B cell (primary cell): ENCODE measurements around the gene RNU4-1. TPM values are rescaled to one million over a fixed set of nuclear protein-coding genes. Genes with fewer than 3 reads are reported as not detected.

ENCODE experiments used
- ATAC-seq: fragments of 200-7000 bp; cut with Tn5 transposase; one replicate; pipeline ENCODE4 v1.10.0; 2021; ENCODE audit warnings: low read depth, mild to moderate bottlenecking, moderate number of reproducible peaks, moderate library complexity
- CTCF ChIA-PET: fragments of 350-600 bp; sonication (Branson Sonifier 250); formaldehyde crosslinking; loops from one replicate; lab custom pipeline; 2021; ENCODE audit warnings: antibody characterized with exemption, inconsistent platforms; lab: Charles Lee
- POLR2A ChIA-PET: fragments of 350-600 bp; sonication (Branson Sonifier 250); formaldehyde crosslinking; loops from one replicate; lab custom pipeline; 2021; ENCODE audit warnings: antibody characterized with exemption; lab: Charles Lee
- DNase-seq: peaks from one replicate; pipeline ENCODE4 v3.0.0; 2013
- H2AFZ ChIP-seq: 2 replicates; pipeline ENCODE4 v1.6.1; 2012; ENCODE audit warnings: mild to moderate bottlenecking, low read depth, low read length; ENCODE audit not compliant: insufficient read depth, poor library complexity, severe bottlenecking
- H3K27ac ChIP-seq, 2 donors: 1 replicate in 1 of 2; 2 replicates in 1 of 2; pipeline ENCODE4 v1.5.1; 2012 to 2013; ENCODE audit warnings: low read length in 2 of 2, mild to moderate bottlenecking in 2 of 2, moderate library complexity in 1 of 2
- H3K27me3 ChIP-seq, 4 experiments: fragments of 200-600 bp in 1 of 4; sonication (generic) in 1 of 4; replicated peaks in 1 of 4; 1 replicate in 2 of 4; 2 replicates in 2 of 4; pipeline versions ENCODE4 v1.6.1 to v1.7.0; 2013 to 2016; ENCODE audit warnings: low read length in 3 of 4, mild to moderate bottlenecking in 2 of 4, mixed read lengths in 1 of 4, moderate library complexity in 1 of 4; ENCODE audit not compliant: insufficient read depth in 4 of 4, control insufficient read depth in 3 of 4; ENCODE audit errors: control extremely low read depth in 1 of 4
- H3K36me3 ChIP-seq, 2 experiments: replicated peaks in 1 of 2; 1 replicate in 1 of 2; 2 replicates in 1 of 2; pipeline versions ENCODE4 v1.6.1 to v1.7.1; 2013; ENCODE audit warnings: low read length in 1 of 2; ENCODE audit not compliant: insufficient read depth in 2 of 2, control insufficient read depth in 1 of 2; ENCODE audit errors: control extremely low read depth in 1 of 2, extremely low read depth in 1 of 2
- H3K4me1 ChIP-seq, 2 donors: fragments of 200-600 bp in 1 of 2; sonication (generic) in 1 of 2; 1 replicate in 1 of 2; 2 replicates in 1 of 2; pipeline versions ENCODE4 v1.5.1 to v1.6.1; 2013 to 2017; ENCODE audit warnings: low read length in 2 of 2; ENCODE audit not compliant: control insufficient read depth in 2 of 2, insufficient read depth in 2 of 2
- H3K4me2 ChIP-seq: replicated peaks from 2 replicates; pipeline ENCODE3; 2012; ENCODE audit warnings: mild to moderate bottlenecking, low read depth, low read length; ENCODE audit not compliant: poor library complexity, severe bottlenecking
- H3K4me3 ChIP-seq, 5 experiments: fragments of 200-600 bp in 1 of 5; sonication (generic) in 1 of 5; 1 replicate in 3 of 5; 2 replicates in 2 of 5; pipeline versions ENCODE4 v1.5.1 to v1.7.0; 2011 to 2016; ENCODE audit warnings: low read length in 4 of 5, mild to moderate bottlenecking in 4 of 5, low read depth in 2 of 5, control low read depth in 1 of 5, moderate library complexity in 1 of 5; ENCODE audit not compliant: insufficient read depth in 1 of 5; ENCODE audit errors: control extremely low read depth in 1 of 5, extremely low read depth in 1 of 5
- H3K79me2 ChIP-seq: fragments of 200-600 bp; sonication (generic); one replicate; pipeline ENCODE4 v1.6.0; 2016; ENCODE audit warnings: low read length; ENCODE audit not compliant: control insufficient read depth, insufficient read depth
- H3K9ac ChIP-seq: fragments of 200-600 bp; sonication (generic); 2 replicates; pipeline ENCODE4 v1.6.1; 2017; ENCODE audit warnings: mild to moderate bottlenecking, low read length, moderate library complexity
- H3K9me3 ChIP-seq, 3 donors: one replicate each; pipeline versions ENCODE4 v1.6.1 to v1.7.1; 2013; ENCODE audit warnings: low read length in 2 of 3; ENCODE audit not compliant: control insufficient read depth in 2 of 3, insufficient read depth in 1 of 3; ENCODE audit errors: control extremely low read depth in 1 of 3
- H4K20me1 ChIP-seq: 2 replicates; pipeline ENCODE4 v1.6.0; 2012; ENCODE audit warnings: mild to moderate bottlenecking, low read length; ENCODE audit not compliant: insufficient read depth, control insufficient read depth, poor library complexity, severe bottlenecking
- H3K27ac Mint-ChIP-seq: one replicate; pipeline ENCODE4 v1.8.0; 2021; ENCODE audit warnings: mixed read lengths
- H3K27me3 Mint-ChIP-seq: one replicate; pipeline ENCODE4 v1.8.0; 2021; ENCODE audit warnings: mixed read lengths
- H3K4me1 Mint-ChIP-seq: one replicate; pipeline ENCODE4 v1.8.0; 2021; ENCODE audit warnings: mixed read lengths
- H3K4me3 Mint-ChIP-seq: one replicate; pipeline ENCODE4 v1.8.0; 2021; ENCODE audit warnings: mixed read lengths
- H3K9me3 Mint-ChIP-seq: one replicate; pipeline ENCODE4 v1.8.0; 2022; ENCODE audit warnings: mixed read lengths; ENCODE audit not compliant: insufficient read depth
- EZH2 ChIP-seq: IDR thresholded peaks from 2 replicates; pipeline ENCODE4 v1.6.1; 2012; ENCODE audit warnings: borderline replicate concordance, low read depth, mild to moderate bottlenecking, moderate library complexity, low read length; ENCODE audit not compliant: insufficient read depth, poor library complexity, severe bottlenecking
- WGBS: methylation state at CpG from one replicate; pipeline ENCODE4 v1.1.5; 2013; ENCODE audit warnings: missing lambda C conversion rate; ENCODE audit not compliant: insufficient coverage; 5-methylcytosine and 5-hydroxymethylcytosine counted together
- intact Hi-C: fragments of 100-400 bp; cut with micrococcal nuclease; formaldehyde crosslinking; loops from one replicate; pipeline ENCODE4 v1.10.0; 2022
- polyA plus RNA-seq: library from polyadenylated mRNA; depleted of rRNA; stranded (reverse); fragments of >200 nt; gene quantifications from 2 replicates; pipeline ENCODE4 v1.2.3, GENCODE V29; 2012
- total RNA-seq, 2 donors: library from RNA; stranded (reverse); fragments of 120-200 nt in 1 of 2; gene quantifications; 1 replicate in 1 of 2; 2 replicates in 1 of 2; pipeline versions ENCODE4 v1.2.3 to v1.2.4, GENCODE V29; 2013 to 2022
- TF ChIP-seq, protein P1 (sequence below): fragments of 200-600 bp; IDR thresholded peaks from one replicate; pipeline ENCODE4 v1.8.0; 2022; ENCODE audit warnings: antibody characterized with exemption, mild to moderate bottlenecking

The RNU4-1 gene
- total and polyA plus RNA-seq, 2 donors (not counting 1 experiment from before 2014, with no cell fraction given) = 3,269 TPM; not detected in 1

- no peaks in the 10 kb centered on the region for H4K20me1 ChIP-seq
- WGBS = under 1% methylated on average over 16 of the region's 17 CpGs
- no peak overlapping the region for H3K4me3 Mint-ChIP-seq
- ATAC-seq (peak; percentile 1), DNase-seq (no peak)
- H2AFZ ChIP-seq = peak overlapping the region; percentile 68
- H3K4me3 ChIP-seq = peak overlapping the region; percentile 61 to 87 (median 82)
- no peaks in the 10 kb centered on the region for H3K79me2 ChIP-seq
- H3K4me2 ChIP-seq = peak overlapping the region; percentile 70
- H3K9me3 Mint-ChIP-seq = no peaks in the 10 kb centered on the region
- no peak overlapping the region for H3K27ac Mint-ChIP-seq
- no peaks in the 10 kb centered on the region for H3K27me3 ChIP-seq
- TF ChIP-seq EZH2 = no peak
- TF ChIP-seq, protein P1, sequence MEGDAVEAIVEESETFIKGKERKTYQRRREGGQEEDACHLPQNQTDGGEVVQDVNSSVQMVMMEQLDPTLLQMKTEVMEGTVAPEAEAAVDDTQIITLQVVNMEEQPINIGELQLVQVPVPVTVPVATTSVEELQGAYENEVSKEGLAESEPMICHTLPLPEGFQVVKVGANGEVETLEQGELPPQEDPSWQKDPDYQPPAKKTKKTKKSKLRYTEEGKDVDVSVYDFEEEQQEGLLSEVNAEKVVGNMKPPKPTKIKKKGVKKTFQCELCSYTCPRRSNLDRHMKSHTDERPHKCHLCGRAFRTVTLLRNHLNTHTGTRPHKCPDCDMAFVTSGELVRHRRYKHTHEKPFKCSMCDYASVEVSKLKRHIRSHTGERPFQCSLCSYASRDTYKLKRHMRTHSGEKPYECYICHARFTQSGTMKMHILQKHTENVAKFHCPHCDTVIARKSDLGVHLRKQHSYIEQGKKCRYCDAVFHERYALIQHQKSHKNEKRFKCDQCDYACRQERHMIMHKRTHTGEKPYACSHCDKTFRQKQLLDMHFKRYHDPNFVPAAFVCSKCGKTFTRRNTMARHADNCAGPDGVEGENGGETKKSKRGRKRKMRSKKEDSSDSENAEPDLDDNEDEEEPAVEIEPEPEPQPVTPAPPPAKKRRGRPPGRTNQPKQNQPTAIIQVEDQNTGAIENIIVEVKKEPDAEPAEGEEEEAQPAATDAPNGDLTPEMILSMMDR = no peak
- H3K36me3 ChIP-seq = no peaks in the 10 kb centered on the region
- H3K9me3 ChIP-seq = no peaks in the 10 kb centered on the region
- peaks cover 14 to 20% of the 10 kb centered on the region in 2 donors for H3K4me1 ChIP-seq
- intact Hi-C loops = loop anchor here (2.0 kb wide), 2 partner anchors 176 to 304 kb away; partner anchors contain the start of genes BICDL1 and RAB35
- peak overlapping the region; percentile 99 for H3K27ac ChIP-seq
- ChIA-PET CTCF (interaction anchor here (0.8 to 4.3 kb wide), 6 partner anchors 10 to 204 kb away, joined by 3 to 53 read pairs (median 8); partner anchors contain the start of genes DYNLL1, PXN, RPLP0 and SIRT4), POLR2A (interaction anchor here (1.2 to 3.6 kb wide), 9 partner anchors 10 to 394 kb away, joined by 3 to 65 read pairs (median 12); partner anchors contain the start of genes MLEC, RAB35, RPLP0 and SIRT4)
- H3K27me3 Mint-ChIP-seq = no peaks in the 10 kb centered on the region
- peak overlapping the region; percentile 85 for H3K9ac ChIP-seq
- H3K4me1 Mint-ChIP-seq = peaks cover 13% of the 10 kb centered on the region
Measured at GRCh38 chr12:120292411-120292660, 701 bp downstream of the RNU4-1 start.

GRCh38 chr12:120290609-120291305, 2.3 kb downstream of the RNU4-1 start:
- peak overlapping the region; percentile 74 for H3K27ac Mint-ChIP-seq
- no peaks in the 10 kb centered on the region for H3K27me3 Mint-ChIP-seq
- Histone ChIP-seq H3K27ac (peak overlapping the region; percentile 99), H3K9me3 (no peaks in the 10 kb centered on the region), H3K9ac (peak overlapping the region; percentile 85), H3K27me3 (no peaks in the 10 kb centered on the region), H4K20me1 (no peaks in the 10 kb centered on the region), H3K4me1 (peaks cover 14 to 20% of the 10 kb centered on the region in 2 donors), H3K4me2 (peak overlapping the region; percentile 70), H3K4me3 (peak overlapping the region in 4 of 5 experiments; percentile 3 to 87 (median 57)), H2AFZ (peak overlapping the region; percentile 28), H3K79me2 (no peaks in the 10 kb centered on the region), H3K36me3 (no peaks in the 10 kb centered on the region)
- ATAC-seq (no peak), DNase-seq (peak; percentile 58)
- no peaks in the 10 kb centered on the region for H3K9me3 Mint-ChIP-seq
- 37% methylated on average over 15 of the region's 22 CpGs for WGBS
- intact Hi-C loops = loop anchor here (1.0 kb wide), 1 partner anchor 25 kb away; the partner anchor contains the start of gene PXN
- peaks cover 13% of the 10 kb centered on the region for H3K4me1 Mint-ChIP-seq
- TF ChIP-seq, protein P1 = no peak
- TF ChIP-seq EZH2 = no peak
- CTCF ChIA-PET = interaction anchor here (0.7 to 4.3 kb wide), 7 partner anchors 9 to 89 kb away, joined by 3 to 53 read pairs (median 12); partner anchors contain the start of genes PXN, RPLP0 and SIRT4
- peak overlapping the region; percentile 68 for H3K4me3 Mint-ChIP-seq
- POLR2A ChIA-PET = interaction anchor here (0.5 to 3.6 kb wide), 19 partner anchors 8 to 940 kb away, joined by 3 to 65 read pairs (median 6); partner anchors contain the start of genes PXN, RAB35, RPLP0 and SIRT4
